HepG2 (cell line): Measurements from ENCODE around the gene FRG1. TPM values are rescaled to one million over a fixed set of nuclear protein-coding genes. Genes with fewer than 3 reads are reported as not detected.
"Not testable (repeated sequence)": the region's sequence is repeated elsewhere in the genome, so short reads cannot be mapped to it uniquely, and the experiment has no call there.

Source experiments
- ATAC-seq: fragments of 200-7000 bp; cut with Tn5 transposase; 3 replicates; pipeline ENCODE4 v1.9.1; 2020; ENCODE audit warnings: mild to moderate bottlenecking, moderate library complexity
- BruUV-seq: library from RNA; stranded (reverse); fragments of 400-500 nt; replicated peaks from 2 replicates; lab custom pipeline; 2021; lab: Mats Ljungman, UMichigan
- CTCF ChIA-PET: fragments of 300-600 bp; formaldehyde crosslinking; extraction: SDS; loops from one replicate; lab custom pipeline; 2021; ENCODE audit warnings: low total read pairs, inconsistent platforms, low intra/inter-chr PET ratio; lab: Yijun Ruan, JAX
- POLR2A ChIA-PET: fragments of 350-600 bp; sonication (Branson Sonifier 250); formaldehyde crosslinking; loops from one replicate; lab custom pipeline; 2020; ENCODE audit warnings: antibody characterized with exemption, inconsistent platforms; lab: Yijun Ruan, JAX
- DNase-seq: peaks from one replicate; pipeline ENCODE4 v3.0.0-alpha.2; 2015; ENCODE audit warnings: low spot score
- FAIRE-seq: peaks from 3 replicates; lab custom pipeline; 2011; peaks lifted over from hg19 to GRCh38; lab: Jason Lieb, UNC
- H2AFZ ChIP-seq: one replicate; pipeline ENCODE4 v1.6.1; 2011; ENCODE audit warnings: low read length, inconsistent platforms
- H3K27ac ChIP-seq: fragments of 300-600 bp; 3 replicates; pipeline ENCODE4 v1.8.0; 2011; ENCODE audit warnings: mixed run types, mild to moderate bottlenecking, mixed read lengths, low read length, inconsistent platforms; ENCODE audit not compliant: insufficient read depth; ENCODE audit errors: extremely low read length
- H3K27me3 ChIP-seq, 2 experiments: fragments of 200-600 bp in 1 of 2; 2 replicates in 1 of 2; 3 replicates in 1 of 2; pipeline versions ENCODE4 v1.6.0 to v1.8.0; 2011; ENCODE audit warnings: low read length in 2 of 2, mild to moderate bottlenecking in 2 of 2, moderate library complexity in 2 of 2, inconsistent platforms in 1 of 2; ENCODE audit not compliant: insufficient read depth in 2 of 2, control insufficient read depth in 1 of 2
- H3K36me3 ChIP-seq, 2 experiments: fragments of 200-600 bp in 1 of 2; replicated peaks in 1 of 2; 2 replicates in 1 of 2; 3 replicates in 1 of 2; pipeline versions ENCODE4 v1.5.1 to v1.8.0; 2011; ENCODE audit warnings: low read length in 2 of 2, inconsistent platforms in 1 of 2; ENCODE audit not compliant: insufficient read depth in 2 of 2, control insufficient read depth in 1 of 2
- H3K4me1 ChIP-seq: 2 replicates; pipeline ENCODE4 v1.5.1; 2012; ENCODE audit warnings: low read length, inconsistent platforms; ENCODE audit not compliant: insufficient read depth
- H3K4me2 ChIP-seq: 2 replicates; pipeline ENCODE4 v1.6.0; 2011; ENCODE audit warnings: low read depth, low read length, inconsistent platforms
- H3K4me3 ChIP-seq, 3 experiments: fragments of 200-600 bp in 1 of 3; sonication (generic), shearing (Covaris generic) in 1 of 3; replicated peaks in 1 of 3; 2 replicates each; pipeline ENCODE4 v1.5.1; 2011 to 2016; ENCODE audit warnings: low read length in 3 of 3, inconsistent platforms in 2 of 3, low read depth in 2 of 3, mild to moderate bottlenecking in 2 of 3, control low read depth in 1 of 3, mixed read lengths in 1 of 3; ENCODE audit not compliant: insufficient read depth in 1 of 3
- H3K79me2 ChIP-seq: one replicate; pipeline ENCODE4 v1.6.1; 2011; ENCODE audit warnings: low read length, inconsistent platforms; ENCODE audit not compliant: insufficient read depth
- H3K9ac ChIP-seq: 2 replicates; pipeline ENCODE4 v1.6.0; 2011; ENCODE audit warnings: mild to moderate bottlenecking, low read depth, low read length, inconsistent platforms; ENCODE audit not compliant: insufficient read depth
- H3K9me3 ChIP-seq: 2 replicates; pipeline ENCODE4 v1.5.1; 2012; ENCODE audit warnings: mild to moderate bottlenecking, low read length
- H4K20me1 ChIP-seq: 2 replicates; pipeline ENCODE4 v1.6.0; 2011; ENCODE audit warnings: inconsistent platforms, mild to moderate bottlenecking, low read length, moderate library complexity; ENCODE audit not compliant: insufficient read depth
- ATF1 ChIP-seq: IDR thresholded peaks from 2 replicates; pipeline ENCODE4 v1.6.1; 2016; ENCODE audit warnings: mild to moderate bottlenecking, control low read depth
- HOXA9 ChIP-seq: sonication (generic); formaldehyde crosslinking; IDR thresholded peaks from 2 replicates; pipeline ENCODE4 v1.8.1; 2022; ENCODE audit warnings: missing genetic modification reagents, mild to moderate bottlenecking, moderate library complexity, borderline replicate concordance
- SAP130 ChIP-seq: IDR thresholded peaks from 2 replicates; pipeline ENCODE4 v1.6.1; 2016; ENCODE audit warnings: low read depth
- WGBS: methylation state at CpG from one replicate; pipeline ENCODE4 v1.1.6; 2017; ENCODE audit warnings: low lambda C conversion rate; 5-methylcytosine and 5-hydroxymethylcytosine counted together
- in situ Hi-C: cut with HindIII; loops from 2 replicates; pipeline ENCODE4 v1.10.0; 2017; ENCODE audit warnings: low pct_unique_long_range_greater_than_20kb; ENCODE audit not compliant: extremely low pct_ligation_motif_present
- intact Hi-C: fragments of 100-400 bp; cut with micrococcal nuclease; formaldehyde crosslinking; loops from one replicate; pipeline ENCODE4 v1.10.0; 2022; ENCODE audit not compliant: unreplicated experiment
- polyA plus RNA-seq, 8 experiments: library from polyadenylated mRNA; depleted of rRNA in 3 of 8; stranded (reverse) in 7 of 8; unstranded in 1 of 8; fragments of >200 nt; fragmentation: Illumina TruSeq in 4 of 8; extraction: Trizol in 4 of 8; gene quantifications; 2 replicates each; pipeline versions ENCODE4 v1.2.1 to v1.2.3, GENCODE V29; 2011 to 2016; ENCODE audit warnings: low read depth in 4 of 8, missing spikeins in 1 of 8, mixed read lengths in 1 of 8; ENCODE audit not compliant: insufficient read depth in 1 of 8
- total RNA-seq, 5 experiments: library from RNA; depleted of rRNA; stranded (reverse); fragments of >200 nt; fragmentation: Illumina TruSeq; extraction: Trizol; gene quantifications; 2 replicates each; pipeline ENCODE4 v1.2.3, GENCODE V29; 2016; ENCODE audit warnings: low read depth in 1 of 5
- TF ChIP-seq, protein P1 (sequence below): sonication (generic); formaldehyde crosslinking; IDR thresholded peaks from 2 replicates; pipeline ENCODE4 v1.5.0; 2020; ENCODE audit warnings: mild to moderate bottlenecking, missing genetic modification reagents, borderline replicate concordance
- TF ChIP-seq, protein P2 (sequence below): sonication (generic); formaldehyde crosslinking; IDR thresholded peaks from 2 replicates; pipeline ENCODE4 v1.5.1; 2020; ENCODE audit warnings: mild to moderate bottlenecking, moderate library complexity, missing genetic modification reagents
- TF ChIP-seq, protein P3 (sequence below): sonication (generic); formaldehyde crosslinking; IDR thresholded peaks from 2 replicates; pipeline ENCODE4 v1.5.1; 2020; ENCODE audit warnings: mild to moderate bottlenecking, missing genetic modification reagents, moderate library complexity

Gene FRG1
- total and polyA plus RNA-seq, 2 of the 13 experiments (the other 11 are each of a cell fraction or from before 2014, with no cell fraction given) = 5.7 to 42.6 TPM

DNA sequence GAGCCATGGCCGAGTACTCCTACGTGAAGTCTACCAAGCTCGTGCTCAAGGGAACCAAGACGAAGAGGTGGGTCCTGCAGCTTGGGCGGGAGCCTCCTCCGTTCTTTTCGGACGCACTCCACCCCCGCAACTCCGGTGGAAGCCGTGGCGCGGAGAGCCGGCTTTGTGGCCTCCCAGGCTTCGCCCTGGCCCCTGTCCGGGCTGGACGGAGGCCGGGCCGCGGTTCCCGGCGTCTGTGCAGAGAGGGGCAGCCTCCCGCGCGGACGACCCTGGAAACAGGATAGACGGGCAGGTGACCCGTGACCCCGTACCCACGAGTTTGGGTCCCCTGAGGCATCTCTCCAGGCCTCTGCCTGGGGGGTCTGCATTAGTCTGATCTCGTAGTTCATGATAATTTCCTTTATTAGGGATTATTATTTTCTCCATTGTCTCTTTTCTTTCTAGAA, 356 bp downstream of the FRG1 start (continued):
- TF ChIP-seq, protein P1, sequence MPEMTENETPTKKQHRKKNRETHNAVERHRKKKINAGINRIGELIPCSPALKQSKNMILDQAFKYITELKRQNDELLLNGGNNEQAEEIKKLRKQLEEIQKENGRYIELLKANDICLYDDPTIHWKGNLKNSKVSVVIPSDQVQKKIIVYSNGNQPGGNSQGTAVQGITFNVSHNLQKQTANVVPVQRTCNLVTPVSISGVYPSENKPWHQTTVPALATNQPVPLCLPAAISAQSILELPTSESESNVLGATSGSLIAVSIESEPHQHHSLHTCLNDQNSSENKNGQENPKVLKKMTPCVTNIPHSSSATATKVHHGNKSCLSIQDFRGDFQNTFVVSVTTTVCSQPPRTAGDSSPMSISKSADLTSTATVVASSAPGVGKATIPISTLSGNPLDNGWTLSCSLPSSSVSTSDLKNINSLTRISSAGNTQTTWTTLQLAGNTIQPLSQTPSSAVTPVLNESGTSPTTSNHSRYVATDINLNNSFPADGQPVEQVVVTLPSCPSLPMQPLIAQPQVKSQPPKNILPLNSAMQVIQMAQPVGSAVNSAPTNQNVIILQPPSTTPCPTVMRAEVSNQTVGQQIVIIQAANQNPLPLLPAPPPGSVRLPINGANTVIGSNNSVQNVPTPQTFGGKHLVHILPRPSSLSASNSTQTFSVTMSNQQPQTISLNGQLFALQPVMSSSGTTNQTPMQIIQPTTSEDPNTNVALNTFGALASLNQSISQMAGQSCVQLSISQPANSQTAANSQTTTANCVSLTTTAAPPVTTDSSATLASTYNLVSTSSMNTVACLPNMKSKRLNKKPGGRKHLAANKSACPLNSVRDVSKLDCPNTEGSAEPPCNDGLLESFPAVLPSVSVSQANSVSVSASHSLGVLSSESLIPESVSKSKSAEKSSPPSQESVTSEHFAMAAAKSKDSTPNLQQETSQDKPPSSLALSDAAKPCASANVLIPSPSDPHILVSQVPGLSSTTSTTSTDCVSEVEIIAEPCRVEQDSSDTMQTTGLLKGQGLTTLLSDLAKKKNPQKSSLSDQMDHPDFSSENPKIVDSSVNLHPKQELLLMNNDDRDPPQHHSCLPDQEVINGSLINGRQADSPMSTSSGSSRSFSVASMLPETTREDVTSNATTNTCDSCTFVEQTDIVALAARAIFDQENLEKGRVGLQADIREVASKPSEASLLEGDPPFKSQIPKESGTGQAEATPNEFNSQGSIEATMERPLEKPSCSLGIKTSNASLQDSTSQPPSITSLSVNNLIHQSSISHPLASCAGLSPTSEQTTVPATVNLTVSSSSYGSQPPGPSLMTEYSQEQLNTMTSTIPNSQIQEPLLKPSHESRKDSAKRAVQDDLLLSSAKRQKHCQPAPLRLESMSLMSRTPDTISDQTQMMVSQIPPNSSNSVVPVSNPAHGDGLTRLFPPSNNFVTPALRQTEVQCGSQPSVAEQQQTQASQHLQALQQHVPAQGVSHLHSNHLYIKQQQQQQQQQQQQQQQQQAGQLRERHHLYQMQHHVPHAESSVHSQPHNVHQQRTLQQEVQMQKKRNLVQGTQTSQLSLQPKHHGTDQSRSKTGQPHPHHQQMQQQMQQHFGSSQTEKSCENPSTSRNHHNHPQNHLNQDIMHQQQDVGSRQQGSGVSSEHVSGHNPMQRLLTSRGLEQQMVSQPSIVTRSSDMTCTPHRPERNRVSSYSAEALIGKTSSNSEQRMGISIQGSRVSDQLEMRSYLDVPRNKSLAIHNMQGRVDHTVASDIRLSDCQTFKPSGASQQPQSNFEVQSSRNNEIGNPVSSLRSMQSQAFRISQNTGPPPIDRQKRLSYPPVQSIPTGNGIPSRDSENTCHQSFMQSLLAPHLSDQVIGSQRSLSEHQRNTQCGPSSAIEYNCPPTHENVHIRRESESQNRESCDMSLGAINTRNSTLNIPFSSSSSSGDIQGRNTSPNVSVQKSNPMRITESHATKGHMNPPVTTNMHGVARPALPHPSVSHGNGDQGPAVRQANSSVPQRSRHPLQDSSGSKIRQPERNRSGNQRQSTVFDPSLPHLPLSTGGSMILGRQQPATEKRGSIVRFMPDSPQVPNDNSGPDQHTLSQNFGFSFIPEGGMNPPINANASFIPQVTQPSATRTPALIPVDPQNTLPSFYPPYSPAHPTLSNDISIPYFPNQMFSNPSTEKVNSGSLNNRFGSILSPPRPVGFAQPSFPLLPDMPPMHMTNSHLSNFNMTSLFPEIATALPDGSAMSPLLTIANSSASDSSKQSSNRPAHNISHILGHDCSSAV (CRISPR knock-in tag) = 0 out of 2 replicates have a peak, but pooled peaks have one; percentile 13
- TF ChIP-seq SAP130 (CRISPR knock-in tag) (peak; percentile 13), ATF1 (CRISPR knock-in tag) (no peak), HOXA9 (CRISPR knock-in tag) (0 out of 2 replicates have a peak, but pooled peaks have one; percentile 5)
- TF ChIP-seq, protein P2, sequence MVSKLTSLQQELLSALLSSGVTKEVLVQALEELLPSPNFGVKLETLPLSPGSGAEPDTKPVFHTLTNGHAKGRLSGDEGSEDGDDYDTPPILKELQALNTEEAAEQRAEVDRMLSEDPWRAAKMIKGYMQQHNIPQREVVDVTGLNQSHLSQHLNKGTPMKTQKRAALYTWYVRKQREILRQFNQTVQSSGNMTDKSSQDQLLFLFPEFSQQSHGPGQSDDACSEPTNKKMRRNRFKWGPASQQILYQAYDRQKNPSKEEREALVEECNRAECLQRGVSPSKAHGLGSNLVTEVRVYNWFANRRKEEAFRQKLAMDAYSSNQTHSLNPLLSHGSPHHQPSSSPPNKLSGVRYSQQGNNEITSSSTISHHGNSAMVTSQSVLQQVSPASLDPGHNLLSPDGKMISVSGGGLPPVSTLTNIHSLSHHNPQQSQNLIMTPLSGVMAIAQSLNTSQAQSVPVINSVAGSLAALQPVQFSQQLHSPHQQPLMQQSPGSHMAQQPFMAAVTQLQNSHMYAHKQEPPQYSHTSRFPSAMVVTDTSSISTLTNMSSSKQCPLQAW (CRISPR knock-in tag) = peak; percentile 59; the same call in 1 of the 2 replicates
- TF ChIP-seq, protein P3, sequence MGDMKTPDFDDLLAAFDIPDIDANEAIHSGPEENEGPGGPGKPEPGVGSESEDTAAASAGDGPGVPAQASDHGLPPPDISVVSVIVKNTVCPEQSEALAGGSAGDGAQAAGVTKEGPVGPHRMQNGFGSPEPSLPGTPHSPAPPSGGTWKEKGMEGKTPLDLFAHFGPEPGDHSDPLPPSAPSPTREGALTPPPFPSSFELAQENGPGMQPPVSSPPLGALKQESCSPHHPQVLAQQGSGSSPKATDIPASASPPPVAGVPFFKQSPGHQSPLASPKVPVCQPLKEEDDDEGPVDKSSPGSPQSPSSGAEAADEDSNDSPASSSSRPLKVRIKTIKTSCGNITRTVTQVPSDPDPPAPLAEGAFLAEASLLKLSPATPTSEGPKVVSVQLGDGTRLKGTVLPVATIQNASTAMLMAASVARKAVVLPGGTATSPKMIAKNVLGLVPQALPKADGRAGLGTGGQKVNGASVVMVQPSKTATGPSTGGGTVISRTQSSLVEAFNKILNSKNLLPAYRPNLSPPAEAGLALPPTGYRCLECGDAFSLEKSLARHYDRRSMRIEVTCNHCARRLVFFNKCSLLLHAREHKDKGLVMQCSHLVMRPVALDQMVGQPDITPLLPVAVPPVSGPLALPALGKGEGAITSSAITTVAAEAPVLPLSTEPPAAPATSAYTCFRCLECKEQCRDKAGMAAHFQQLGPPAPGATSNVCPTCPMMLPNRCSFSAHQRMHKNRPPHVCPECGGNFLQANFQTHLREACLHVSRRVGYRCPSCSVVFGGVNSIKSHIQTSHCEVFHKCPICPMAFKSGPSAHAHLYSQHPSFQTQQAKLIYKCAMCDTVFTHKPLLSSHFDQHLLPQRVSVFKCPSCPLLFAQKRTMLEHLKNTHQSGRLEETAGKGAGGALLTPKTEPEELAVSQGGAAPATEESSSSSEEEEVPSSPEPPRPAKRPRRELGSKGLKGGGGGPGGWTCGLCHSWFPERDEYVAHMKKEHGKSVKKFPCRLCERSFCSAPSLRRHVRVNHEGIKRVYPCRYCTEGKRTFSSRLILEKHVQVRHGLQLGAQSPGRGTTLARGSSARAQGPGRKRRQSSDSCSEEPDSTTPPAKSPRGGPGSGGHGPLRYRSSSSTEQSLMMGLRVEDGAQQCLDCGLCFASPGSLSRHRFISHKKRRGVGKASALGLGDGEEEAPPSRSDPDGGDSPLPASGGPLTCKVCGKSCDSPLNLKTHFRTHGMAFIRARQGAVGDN (CRISPR knock-in tag) = peak; percentile 11; the same call in 1 of the 2 replicates
- TF ChIP-seq, all 625 proteins: peak for 26

DNA sequence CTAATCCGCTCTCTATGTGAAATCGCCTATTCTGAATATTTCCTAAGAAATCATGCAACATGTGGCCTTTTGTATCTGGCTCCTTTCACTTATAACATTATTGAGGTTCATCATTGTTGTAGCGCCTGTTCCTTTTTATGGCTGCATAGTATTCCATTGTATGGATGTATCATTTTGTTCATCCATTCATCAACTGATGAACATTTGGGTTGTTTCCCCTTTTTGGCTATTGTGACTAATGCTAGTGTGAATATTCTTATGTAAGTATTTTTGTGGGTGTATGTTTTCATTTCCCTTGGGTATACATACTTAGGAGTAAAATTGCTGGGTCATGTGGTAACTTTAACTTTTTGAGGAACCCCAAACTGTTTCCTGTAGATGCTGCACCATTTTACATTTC, 1.7 kb downstream of the FRG1 start:
- H3K27me3 ChIP-seq, FAIRE-seq, POLR2A ChIA-PET, BruUV-seq, ATAC-seq, CTCF ChIA-PET, H3K79me2 ChIP-seq, H3K36me3 ChIP-seq, H4K20me1 ChIP-seq, DNase-seq, H3K9me3 ChIP-seq, H2AFZ ChIP-seq, H3K27ac ChIP-seq, intact Hi-C loops, in situ Hi-C loops, H3K9ac ChIP-seq: not testable (repeated sequence)
- H3K4me2 ChIP-seq = peak overlapping the region; percentile 64; the same call in 1 of the 2 replicates
- WGBS = 96% methylated on average over 3 of the region's 3 CpGs
- peaks cover 15% of the 10 kb centered on the region for H3K4me1 ChIP-seq
- peak overlapping the region in 1 of 3 experiments; percentile 90; a peak in 1 of 6 replicates for H3K4me3 ChIP-seq
